BJ (cell line): ENCODE results near the gene FGGY. TPM values are rescaled to one million over a fixed set of nuclear protein-coding genes. Genes with fewer than 3 reads are reported as not detected.

Experiments used
- CTCF ChIA-PET: fragments of 350-600 bp; formaldehyde crosslinking; extraction: SDS; loops from one replicate; lab custom pipeline; 2021; ENCODE audit warnings: antibody characterized with exemption, inconsistent platforms; lab: Yijun Ruan, JAX
- POLR2A ChIA-PET: fragments of 300-600 bp; sonication (Branson Sonifier 250); formaldehyde crosslinking; extraction: SDS; loops from one replicate; lab custom pipeline; 2021; ENCODE audit warnings: antibody characterized with exemption; lab: Charles Lee
- DNase-seq: peaks from one replicate; pipeline ENCODE4 v3.0.0-alpha.2; 2011; ENCODE audit warnings: low read depth
- H3K27me3 ChIP-seq: 2 replicates; pipeline ENCODE4 v1.6.0; 2011; ENCODE audit warnings: low read length; ENCODE audit not compliant: control insufficient read depth, insufficient read depth
- H3K36me3 ChIP-seq: 2 replicates; pipeline ENCODE4 v1.5.1; 2011; ENCODE audit warnings: low read length; ENCODE audit not compliant: control insufficient read depth, insufficient read depth
- H3K4me3 ChIP-seq: 2 replicates; pipeline ENCODE4 v1.5.1; 2011; ENCODE audit warnings: low read depth, mild to moderate bottlenecking, control low read depth, low read length
- polyA plus RNA-seq: library from polyadenylated mRNA; depleted of rRNA; stranded (reverse); fragments of >200 nt; gene quantifications from 2 replicates; pipeline ENCODE4 v1.2.3, GENCODE V29; 2011
- TF ChIP-seq, protein P1 (sequence below): IDR thresholded peaks from 2 replicates; pipeline ENCODE4 v1.5.1; 2011; ENCODE audit warnings: low read depth, mild to moderate bottlenecking, control low read depth, inconsistent platforms, low read length, moderate library complexity; ENCODE audit not compliant: insufficient read depth

Gene FGGY
- polyA plus RNA-seq, 1 experiment: 9.9 TPM

DNA sequence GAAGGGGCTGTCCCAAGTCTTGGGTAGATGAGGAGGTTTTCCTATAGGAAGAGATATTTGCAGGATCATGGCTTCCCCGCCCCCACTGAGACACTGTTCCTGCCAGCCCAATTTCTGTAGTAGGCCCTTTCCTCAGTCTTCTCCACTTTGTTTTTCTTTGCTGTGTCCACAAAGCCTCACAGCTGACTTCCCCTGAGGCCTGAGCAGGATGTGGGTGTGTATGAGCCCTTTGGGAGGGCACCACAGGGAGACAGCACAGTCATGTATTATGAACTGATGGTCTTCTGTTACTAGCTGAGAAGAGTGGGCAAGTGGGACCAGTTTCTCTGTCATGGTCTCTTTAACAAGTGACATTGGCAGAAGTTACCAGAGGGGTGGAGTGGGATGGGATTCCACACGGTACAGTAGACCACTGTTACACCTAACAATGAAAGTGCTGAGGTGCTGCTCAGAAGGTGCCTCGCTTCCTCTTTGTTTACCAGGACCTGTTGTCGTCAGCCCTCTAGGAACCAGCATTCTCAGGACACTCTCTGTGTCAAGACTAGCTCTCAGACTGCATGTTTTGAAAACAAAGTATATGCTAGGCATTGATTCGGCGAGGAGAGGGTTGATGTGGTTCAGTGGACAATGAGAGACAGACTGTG, 264.0 kb downstream of the FGGY start:
- Histone ChIP-seq H3K27me3 (no peaks in the 10 kb centered on the region), H3K4me3 (no peak overlapping the region), H3K36me3 (no peaks in the 10 kb centered on the region)
- DNase-seq: no peak
- TF ChIP-seq, protein P1, sequence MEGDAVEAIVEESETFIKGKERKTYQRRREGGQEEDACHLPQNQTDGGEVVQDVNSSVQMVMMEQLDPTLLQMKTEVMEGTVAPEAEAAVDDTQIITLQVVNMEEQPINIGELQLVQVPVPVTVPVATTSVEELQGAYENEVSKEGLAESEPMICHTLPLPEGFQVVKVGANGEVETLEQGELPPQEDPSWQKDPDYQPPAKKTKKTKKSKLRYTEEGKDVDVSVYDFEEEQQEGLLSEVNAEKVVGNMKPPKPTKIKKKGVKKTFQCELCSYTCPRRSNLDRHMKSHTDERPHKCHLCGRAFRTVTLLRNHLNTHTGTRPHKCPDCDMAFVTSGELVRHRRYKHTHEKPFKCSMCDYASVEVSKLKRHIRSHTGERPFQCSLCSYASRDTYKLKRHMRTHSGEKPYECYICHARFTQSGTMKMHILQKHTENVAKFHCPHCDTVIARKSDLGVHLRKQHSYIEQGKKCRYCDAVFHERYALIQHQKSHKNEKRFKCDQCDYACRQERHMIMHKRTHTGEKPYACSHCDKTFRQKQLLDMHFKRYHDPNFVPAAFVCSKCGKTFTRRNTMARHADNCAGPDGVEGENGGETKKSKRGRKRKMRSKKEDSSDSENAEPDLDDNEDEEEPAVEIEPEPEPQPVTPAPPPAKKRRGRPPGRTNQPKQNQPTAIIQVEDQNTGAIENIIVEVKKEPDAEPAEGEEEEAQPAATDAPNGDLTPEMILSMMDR: no peak
- ChIA-PET POLR2A (no interaction called here), CTCF (interaction anchor here (1.1 kb wide), 1 partner anchor 138 kb away, joined by 3 read pairs; no protein-coding TSS in a partner anchor)

GRCh38 chr1:59561796-59562195, 264.9 kb downstream of the FGGY start:
- ChIA-PET POLR2A (no interaction called here), CTCF (interaction anchor here (0.9 kb wide), 1 partner anchor 11 kb away, joined by 3 read pairs; no protein-coding TSS in a partner anchor)
- Histone ChIP-seq H3K36me3 (no peaks in the 10 kb centered on the region), H3K4me3 (no peak overlapping the region), H3K27me3 (no peaks in the 10 kb centered on the region)
- DNase-seq: no peak
- TF ChIP-seq, protein P1: no peak

DNA sequence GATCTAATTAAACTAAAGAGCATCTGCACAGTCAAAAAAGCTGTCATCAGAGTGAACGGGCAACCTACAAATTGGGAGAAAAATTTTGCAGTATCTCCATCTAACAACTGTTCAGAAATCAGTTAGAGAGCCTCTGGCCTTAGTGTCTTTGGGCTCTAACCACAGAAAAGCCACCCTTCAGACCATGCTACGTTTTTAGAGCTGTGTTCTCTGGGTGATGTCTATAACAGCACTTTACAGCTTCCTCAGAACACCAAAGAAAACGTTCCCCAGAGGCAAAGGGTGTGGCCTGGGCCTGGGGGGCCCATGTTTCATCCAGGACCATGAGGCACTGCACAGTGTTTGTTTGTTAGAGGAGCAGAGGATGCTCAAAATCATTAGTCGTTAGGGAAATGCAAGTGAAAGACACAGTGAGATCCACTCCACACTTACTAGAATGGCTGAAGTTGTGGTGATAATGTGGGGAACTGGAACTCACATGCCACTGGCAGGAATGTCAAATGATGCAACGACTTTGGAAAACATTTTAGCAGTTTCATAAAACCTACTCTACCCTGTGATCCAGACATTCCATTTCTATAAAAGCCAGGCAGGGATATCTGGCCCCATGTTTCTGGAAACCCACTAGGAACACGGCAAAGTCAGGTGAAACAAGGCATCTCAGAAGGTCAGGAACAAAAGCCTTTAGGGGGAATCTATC, 267.4 kb downstream of the FGGY start:
- DNase-seq: no peak
- ChIA-PET CTCF (interaction anchor here (0.7 to 1.0 kb wide), 2 partner anchors 8 to 118 kb away, joined by 3 read pairs; no protein-coding TSS in a partner anchor), POLR2A (no interaction called here)
- H3K4me3 ChIP-seq: no peak overlapping the region
- no peaks in the 10 kb centered on the region for H3K27me3 ChIP-seq
- H3K36me3 ChIP-seq: no peaks in the 10 kb centered on the region
- TF ChIP-seq, protein P1: no peak

GRCh38 chr1:59565611-59566410, 268.9 kb downstream of the FGGY start:
- Histone ChIP-seq H3K27me3 (no peaks in the 10 kb centered on the region), H3K36me3 (no peaks in the 10 kb centered on the region), H3K4me3 (0 out of 2 replicates have a peak overlapping the region, but pooled peaks have one; percentile 3)
- TF ChIP-seq, protein P1: no peak
- POLR2A ChIA-PET: no interaction called here
- CTCF ChIA-PET: interaction anchor here (0.6 to 1.3 kb wide), 3 partner anchors 139 to 298 kb away, joined by 3 read pairs; no protein-coding TSS in a partner anchor
- peak; percentile 94 for DNase-seq
